ENCODE data around the gene EXPH5. TPM values are rescaled to one million over a fixed set of nuclear protein-coding genes. Genes with fewer than 3 reads are reported as not detected.

The EXPH5 gene
- total and polyA plus RNA-seq, 12 donors = 0.10 to 8.4 (median 1.3) TPM

GRCh38 chr11:108571001-108571400 is 22.6 kb downstream of the EXPH5 start:
- H3K4me1 ChIP-seq = no peaks in the 10 kb centered on the region
- no peak for DNase-seq

DNA sequence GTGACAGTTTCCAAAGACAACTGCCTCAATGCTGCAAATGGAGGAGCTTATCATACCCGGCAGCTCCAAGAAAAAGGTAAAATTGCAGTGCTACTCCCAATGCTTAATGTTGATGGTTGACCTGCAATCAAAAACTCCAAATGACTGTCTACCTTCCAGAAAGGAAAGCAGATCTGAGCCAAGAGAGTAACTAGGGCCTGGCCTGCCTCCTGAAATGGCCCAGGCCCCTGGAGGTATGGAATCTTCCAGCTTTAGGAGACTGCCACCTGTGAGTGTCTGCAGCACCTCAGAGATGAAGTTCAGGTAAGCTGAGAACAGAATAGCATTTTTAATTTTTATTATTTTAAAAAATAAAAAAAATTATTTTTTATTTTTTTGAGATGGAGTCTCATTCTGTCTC is 23.7 kb downstream of the EXPH5 start:
- H3K27me3 ChIP-seq = no peaks in the 10 kb centered on the region
- peaks cover 0 to 7% (median 0%) of the 10 kb centered on the region in 11 donors for H3K9me3 ChIP-seq
- intact Hi-C loops (cut with DNase I) = no loop called here
- 85 to 92% methylated on average over 1 of the region's 1 CpG for WGBS, 2 donors
- ATAC-seq (no peak), DNase-seq (no peak)
- TF ChIP-seq, protein P1, sequence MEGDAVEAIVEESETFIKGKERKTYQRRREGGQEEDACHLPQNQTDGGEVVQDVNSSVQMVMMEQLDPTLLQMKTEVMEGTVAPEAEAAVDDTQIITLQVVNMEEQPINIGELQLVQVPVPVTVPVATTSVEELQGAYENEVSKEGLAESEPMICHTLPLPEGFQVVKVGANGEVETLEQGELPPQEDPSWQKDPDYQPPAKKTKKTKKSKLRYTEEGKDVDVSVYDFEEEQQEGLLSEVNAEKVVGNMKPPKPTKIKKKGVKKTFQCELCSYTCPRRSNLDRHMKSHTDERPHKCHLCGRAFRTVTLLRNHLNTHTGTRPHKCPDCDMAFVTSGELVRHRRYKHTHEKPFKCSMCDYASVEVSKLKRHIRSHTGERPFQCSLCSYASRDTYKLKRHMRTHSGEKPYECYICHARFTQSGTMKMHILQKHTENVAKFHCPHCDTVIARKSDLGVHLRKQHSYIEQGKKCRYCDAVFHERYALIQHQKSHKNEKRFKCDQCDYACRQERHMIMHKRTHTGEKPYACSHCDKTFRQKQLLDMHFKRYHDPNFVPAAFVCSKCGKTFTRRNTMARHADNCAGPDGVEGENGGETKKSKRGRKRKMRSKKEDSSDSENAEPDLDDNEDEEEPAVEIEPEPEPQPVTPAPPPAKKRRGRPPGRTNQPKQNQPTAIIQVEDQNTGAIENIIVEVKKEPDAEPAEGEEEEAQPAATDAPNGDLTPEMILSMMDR (IDR thresholded peaks at IDR 0.05) = no peak
- no peak overlapping the region for H3K27ac ChIP-seq
- no peak overlapping the region for H3K4me3 ChIP-seq
- no peaks in the 10 kb centered on the region for H3K4me1 ChIP-seq
- no peaks in the 10 kb centered on the region for H3K36me3 ChIP-seq

More at GRCh38 chr11:108571001-108571400, 22.6 kb downstream of the EXPH5 start:
- no peaks in the 10 kb centered on the region for H3K36me3 ChIP-seq
- no peak overlapping the region for H3K27ac ChIP-seq
- TF ChIP-seq, protein P1 (IDR thresholded peaks at IDR 0.05) = no peak
- 80 to 88% methylated on average over 2 of the region's 2 CpGs for WGBS, 2 donors
- H3K4me3 ChIP-seq = no peak overlapping the region
- H3K9me3 ChIP-seq = peaks cover 0 to 7% (median 0%) of the 10 kb centered on the region in 11 donors
- intact Hi-C loops (cut with DNase I) = no loop called here
- no peaks in the 10 kb centered on the region for H3K27me3 ChIP-seq
- ATAC-seq = peak in 1 of 8 donors; percentile 48

GRCh38 chr11:108568195-108568858 is 25.2 kb downstream of the EXPH5 start:
- intact Hi-C loops (cut with DNase I) = no loop called here
- no peaks in the 10 kb centered on the region for H3K36me3 ChIP-seq
- TF ChIP-seq, protein P1 (IDR thresholded peaks at IDR 0.05) = no peak
- peak overlapping the region in 1 of 10 donors; percentile 36 for H3K4me3 ChIP-seq
- no peaks in the 10 kb centered on the region for H3K9me3 ChIP-seq
- DNase-seq = peak; percentile 14 to 17
- no peaks in the 10 kb centered on the region for H3K27me3 ChIP-seq
- no peak overlapping the region for H3K27ac ChIP-seq
- no peaks in the 10 kb centered on the region for H3K4me1 ChIP-seq
- peak in 7 of 8 donors; percentile 29 to 77 (median 57) for ATAC-seq
- WGBS, 2 donors = 65 to 70% methylated on average over 11 of the region's 11 CpGs

- Histone ChIP-seq H3K4me3 (no peak overlapping the region), H3K36me3 (no peaks in the 10 kb centered on the region), H3K27ac (no peak overlapping the region), H3K4me1 (no peaks in the 10 kb centered on the region), H3K27me3 (no peaks in the 10 kb centered on the region), H3K9me3 (no peaks in the 10 kb centered on the region)
- 45 to 56% methylated on average over 3 of the region's 3 CpGs for WGBS, 2 donors
- ATAC-seq (no peak), DNase-seq (no peak)
- TF ChIP-seq, protein P1 (IDR thresholded peaks at IDR 0.05) = no peak
- intact Hi-C loops (cut with DNase I) = no loop called here
Measured at GRCh38 chr11:108565653-108566052, 27.9 kb downstream of the EXPH5 start.
